GM21825 (cell line): ENCODE measurements around the gene SARNP.
"Not testable (repeated sequence)": the region's sequence is repeated elsewhere in the genome, so short reads cannot be mapped to it uniquely, and the experiment has no call there.

Experiments
- ATAC-seq: cut with Tn5 transposase; IDR thresholded peaks from one replicate; pipeline ENCODE4 v1.9.1; 2021; ENCODE audit warnings: mild to moderate bottlenecking, moderate library complexity; ENCODE audit not compliant: unreplicated experiment

SARNP gene

GRCh38 chr12:55839345-55840140 is 22.0 kb upstream of the SARNP start:
- no peak for ATAC-seq

- ATAC-seq = no peak
These were observed 20.8 kb upstream of the SARNP start for GRCh38 chr12:55838361-55838760.

GRCh38 chr12:55834400-55834799 is 16.9 kb upstream of the SARNP start:
- not testable (repeated sequence) for ATAC-seq

GRCh38 chr12:55833056-55833455 is 15.5 kb upstream of the SARNP start:
- ATAC-seq = no peak

- ATAC-seq = no peak
These were observed 13.9 kb upstream of the SARNP start for GRCh38 chr12:55831447-55831815.

DNA sequence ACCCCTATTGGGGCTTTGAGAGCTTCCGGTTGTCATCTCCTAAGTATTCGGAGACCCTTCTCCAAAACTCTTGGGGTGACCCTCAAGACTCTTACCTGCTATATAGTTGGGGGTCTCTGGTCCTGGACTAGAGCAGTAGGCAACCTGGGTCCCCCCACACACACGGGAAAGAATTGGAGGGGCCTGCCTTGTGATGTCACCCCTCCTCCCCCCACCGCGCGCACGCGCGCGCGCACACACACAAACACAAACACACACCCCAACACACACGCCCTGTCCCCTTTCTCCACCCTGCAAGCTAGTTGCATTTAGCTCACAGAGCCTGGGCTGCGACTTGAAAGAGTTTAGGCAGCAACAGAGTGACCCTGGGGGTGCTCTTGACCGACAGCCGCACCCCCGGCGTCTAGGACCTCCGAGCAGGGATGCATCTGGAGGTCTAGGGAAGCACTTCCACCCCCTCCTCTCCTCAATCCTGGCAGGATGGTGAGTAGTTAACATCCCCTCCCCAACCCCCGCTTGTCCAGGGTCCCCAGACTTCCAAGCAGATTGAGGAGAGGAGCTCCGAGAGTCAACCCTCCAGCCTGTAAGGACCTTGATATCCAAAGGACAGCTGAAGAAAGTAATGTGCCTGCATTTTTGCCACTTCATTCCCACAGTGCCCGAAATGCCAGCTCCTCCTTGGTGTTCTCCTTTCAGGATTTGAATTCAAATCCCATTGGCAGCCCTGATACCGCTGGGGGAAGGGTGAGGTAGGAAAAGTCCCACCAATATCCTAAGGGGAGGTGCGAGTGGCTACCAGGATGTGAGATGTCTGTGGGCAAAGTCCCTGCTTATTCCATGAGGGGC is 13.3 kb upstream of the SARNP start:
- no peak for ATAC-seq

DNA sequence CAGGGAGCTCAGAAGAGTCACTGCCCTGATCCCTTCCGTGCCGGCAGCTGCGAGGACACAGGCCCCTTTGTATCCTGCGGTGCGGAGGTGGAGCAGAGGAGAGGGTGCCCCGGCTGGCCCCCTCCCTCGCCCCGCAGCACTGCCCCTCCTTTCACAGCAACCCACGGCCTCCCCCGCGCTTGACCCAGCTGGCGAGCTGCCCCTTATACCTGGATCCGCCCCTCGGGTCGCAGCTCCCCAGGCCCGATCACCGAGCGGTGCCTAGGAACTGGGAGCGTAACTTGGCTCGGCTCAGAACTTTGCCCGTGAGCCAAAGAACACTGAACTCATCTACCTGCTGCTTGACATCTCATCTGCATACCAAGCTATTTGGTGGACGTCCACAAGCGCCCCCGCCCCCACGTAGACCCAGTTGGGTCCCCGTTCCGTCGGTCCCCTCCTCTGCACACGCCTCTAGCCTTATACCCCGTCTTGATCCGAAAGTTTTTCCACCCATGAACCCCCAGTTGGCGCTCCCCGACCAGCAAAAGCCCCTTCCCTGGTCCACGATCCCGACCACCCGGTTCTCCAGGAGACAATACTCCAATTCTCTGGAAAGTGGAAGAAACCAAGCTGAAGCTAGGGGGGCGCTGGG is 12.6 kb upstream of the SARNP start:
- peak; percentile 21 for ATAC-seq

DNA sequence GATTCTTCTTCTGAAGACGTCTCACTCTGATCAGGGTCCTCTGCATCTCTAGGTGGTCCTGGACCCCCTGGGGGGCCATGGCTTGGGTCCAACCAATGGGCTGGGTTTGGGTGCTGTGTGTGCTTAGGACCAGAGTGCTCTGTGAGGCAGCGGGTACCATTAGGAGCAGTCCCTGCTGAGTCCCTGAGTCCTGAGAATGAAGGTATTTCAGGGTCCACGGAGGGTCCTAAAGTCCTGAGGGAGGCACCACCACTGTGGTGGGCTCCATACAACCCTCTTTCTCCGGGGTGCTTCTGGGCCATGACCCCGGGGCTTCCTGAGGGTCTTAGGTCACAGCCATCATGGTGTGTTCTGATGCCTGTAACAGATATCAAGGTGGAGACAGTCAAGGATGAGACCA is 10.8 kb upstream of the SARNP start:
- ATAC-seq = no peak

- no peak for ATAC-seq
These were observed 10.3 kb upstream of the SARNP start for GRCh38 chr12:55827806-55828205.

GRCh38 chr12:55824726-55825125 is 7.2 kb upstream of the SARNP start:
- no peak for ATAC-seq

DNA sequence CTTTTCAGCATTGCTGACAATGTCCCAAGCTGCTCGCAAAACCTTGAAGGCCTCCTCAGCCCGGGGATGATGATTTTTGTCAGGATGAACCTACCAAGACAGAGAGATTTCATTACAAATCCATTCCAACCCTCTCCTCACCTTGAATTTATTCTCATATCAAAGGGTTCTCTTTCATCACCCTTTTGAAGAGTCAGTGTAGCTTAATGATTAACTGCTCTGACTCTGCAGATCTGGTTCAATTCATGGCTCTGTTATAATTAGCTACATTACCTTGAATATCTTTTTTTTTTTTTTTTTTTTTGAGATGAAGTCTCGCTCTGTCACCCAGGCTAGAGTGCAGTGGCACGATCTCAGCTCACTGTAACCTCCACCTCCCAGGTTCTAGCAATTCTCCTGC is 5.9 kb upstream of the SARNP start:
- no peak for ATAC-seq

DNA sequence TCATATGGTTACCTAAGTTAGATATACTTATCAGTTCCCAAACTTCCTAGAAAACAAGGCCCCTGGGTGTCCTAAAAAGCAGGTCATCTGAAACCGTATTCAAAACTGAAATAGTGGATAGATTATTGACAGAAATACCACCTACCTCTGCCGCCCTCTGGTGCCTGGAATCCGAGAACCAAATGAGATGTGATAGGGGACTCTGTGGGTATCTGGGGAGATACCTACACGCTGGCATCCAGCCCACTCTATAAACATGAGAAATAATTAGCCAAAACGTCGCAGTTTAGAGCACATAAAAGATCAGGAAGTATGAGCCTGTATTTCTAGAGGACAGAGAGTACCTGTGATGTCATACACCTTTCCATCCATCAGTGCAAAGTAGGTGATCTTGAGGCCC is 4.7 kb upstream of the SARNP start:
- no peak for ATAC-seq

DNA sequence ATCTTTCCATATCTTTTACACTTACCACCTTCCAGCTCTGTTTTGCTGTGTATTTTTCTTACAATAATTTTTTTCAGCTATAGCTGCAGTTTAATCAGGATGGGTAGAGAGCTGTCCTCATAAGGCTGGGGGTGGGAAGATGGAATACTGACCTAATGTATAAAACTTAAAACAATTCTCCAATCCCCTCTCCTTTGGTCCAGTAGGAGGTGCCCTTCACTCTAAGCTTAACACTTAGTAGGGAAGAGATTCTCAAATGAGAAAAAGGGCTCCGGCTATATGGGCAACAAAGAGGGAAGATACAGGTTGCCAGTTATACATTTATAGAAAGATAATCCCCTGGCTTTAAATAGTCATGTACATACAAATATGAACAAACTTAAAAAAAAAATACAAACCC is 3.2 kb upstream of the SARNP start:
- ATAC-seq = no peak

DNA sequence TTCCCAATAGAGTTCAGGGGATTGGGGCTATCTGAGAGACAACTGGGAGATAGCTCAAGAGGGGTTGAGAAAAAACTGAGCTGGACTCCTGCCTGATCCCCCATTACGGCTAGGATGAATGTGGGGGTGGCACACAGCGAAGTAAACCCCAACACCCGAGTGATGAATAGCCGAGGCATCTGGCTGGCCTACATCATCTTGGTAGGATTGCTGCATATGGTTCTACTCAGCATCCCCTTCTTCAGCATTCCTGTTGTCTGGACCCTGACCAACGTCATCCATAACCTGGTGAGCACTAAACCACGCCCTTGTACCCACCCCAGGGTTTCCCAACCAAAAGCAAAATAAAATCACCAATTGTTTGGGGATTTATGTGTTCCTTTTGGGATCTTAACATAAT is 1.4 kb upstream of the SARNP start:
- ATAC-seq = no peak

GRCh38 chr12:55818140-55818728 is 710 bp upstream of the SARNP start:
- ATAC-seq = peak; percentile 21

- ATAC-seq = no peak
These were observed 611 bp downstream of the SARNP start for GRCh38 chr12:55816881-55817344.

DNA sequence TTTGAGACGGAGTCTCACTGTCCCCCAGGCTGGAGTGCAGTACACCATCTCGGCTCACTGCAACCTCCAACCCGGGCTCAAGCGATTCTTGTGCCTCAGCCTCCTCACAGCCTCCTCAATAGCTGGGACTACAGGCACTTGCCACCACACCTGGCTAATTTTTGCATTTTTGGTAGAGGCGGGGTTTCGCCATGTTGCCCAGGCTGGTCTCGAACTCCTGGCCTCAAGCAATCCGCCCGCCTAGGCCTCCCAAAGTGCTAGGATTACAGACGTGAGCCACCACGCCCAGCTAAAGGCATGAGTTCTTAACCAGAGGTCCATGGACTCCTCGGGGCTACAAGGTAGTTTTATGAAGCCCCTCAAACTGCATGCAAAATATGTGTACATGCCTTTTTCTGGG is 2.1 kb downstream of the SARNP start:
- ATAC-seq = no peak

DNA sequence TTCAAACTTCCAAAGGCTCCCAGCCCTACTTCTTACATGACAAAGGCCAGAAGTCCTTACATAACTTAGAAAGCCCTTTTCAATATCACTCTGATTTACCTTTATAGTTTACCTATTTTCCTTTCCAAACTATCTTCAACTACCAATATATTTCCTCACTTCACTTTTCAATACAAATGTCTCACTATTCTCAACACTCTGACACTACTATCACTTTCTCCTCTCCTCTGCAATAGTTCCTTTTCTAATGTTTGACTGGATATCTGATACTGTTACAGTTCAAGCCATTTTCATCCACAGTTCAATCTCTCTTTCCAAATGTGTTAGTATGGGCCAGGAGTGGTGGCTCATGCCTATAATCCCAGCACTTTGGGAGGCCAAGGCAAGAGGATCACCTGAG is 3.3 kb downstream of the SARNP start:
- ATAC-seq = no peak

DNA sequence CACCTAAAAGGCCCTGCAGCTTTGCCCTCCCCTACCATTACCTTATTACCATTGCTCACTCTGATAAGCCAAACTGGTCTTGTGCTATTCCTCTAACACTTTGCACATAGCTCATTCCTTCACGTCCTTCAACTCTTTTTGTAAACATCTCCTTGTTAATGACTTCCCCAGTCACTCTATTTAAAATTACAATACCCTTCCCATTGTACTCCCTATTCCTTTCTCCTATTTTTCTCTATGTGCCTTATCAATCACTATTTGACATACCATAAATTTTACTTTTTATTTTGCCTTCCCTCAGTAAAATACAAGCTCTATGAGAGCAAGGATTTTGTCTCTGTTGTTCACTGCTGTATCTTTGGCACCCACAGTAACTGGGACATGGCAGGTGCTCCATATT is 5.4 kb downstream of the SARNP start:
- ATAC-seq = no peak

DNA sequence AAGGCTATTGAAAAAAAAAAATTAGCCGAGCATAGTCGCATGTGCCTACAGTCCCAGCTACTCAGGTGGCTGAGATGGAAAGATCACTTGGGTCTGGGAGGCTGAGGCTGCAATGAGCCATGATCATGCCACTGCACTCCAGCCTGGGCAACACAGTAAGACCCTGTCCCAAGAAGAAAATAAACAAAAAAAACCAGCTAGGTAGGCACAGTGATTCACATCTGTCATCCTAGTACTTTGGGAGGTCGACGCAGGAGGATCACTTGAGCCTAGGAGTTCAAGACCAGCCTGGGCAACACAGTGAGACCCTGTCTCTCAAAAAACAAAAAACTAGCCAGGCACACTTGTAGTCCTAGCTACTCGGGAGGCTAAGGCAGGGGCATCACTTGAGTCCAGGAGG is 8.2 kb downstream of the SARNP start:
- no peak for ATAC-seq

- ATAC-seq = no peak
These were observed 10.5 kb downstream of the SARNP start for GRCh38 chr12:55806982-55807381.
